Measurements from ENCODE around the gene DNM3.

The DNM3 gene

GRCh38 chr1:171800851-171801250 lies 40.4 kb upstream of the DNM3 start:
- H3K9me2 ChIP-seq (ENCODE audit: low read depth, low read length): no peaks in the 10 kb centered on the region
- no peak for TF ChIP-seq CTCF (IDR thresholded peaks at IDR 0.05; ENCODE audit: low read length)
- no peak for TF ChIP-seq EZH2 (IDR thresholded peaks at IDR 0.05; ENCODE audit: borderline replicate concordance, low read length)
- H3K9me3 ChIP-seq (ENCODE audit: low read length): no peaks in the 10 kb centered on the region
- H4K20me1 ChIP-seq (ENCODE audit: insufficient read depth, low read length): no peaks in the 10 kb centered on the region
- H2AFZ ChIP-seq (ENCODE audit: low read length): no peak overlapping the region
- no peaks in the 10 kb centered on the region for H3K79me2 ChIP-seq (ENCODE audit: insufficient read depth, low read length)
- peaks cover 23% of the 10 kb centered on the region for H3K36me3 ChIP-seq (ENCODE audit: insufficient read depth, low read length)
- H3K27me3 ChIP-seq (ENCODE audit: insufficient read depth, low read length): no peaks in the 10 kb centered on the region
- no peak overlapping the region for H3K27ac ChIP-seq (ENCODE audit: low read depth, low read length, poor library complexity, severe bottlenecking)
- H3F3A ChIP-seq (ENCODE audit: insufficient read depth, low read length): no peaks in the 10 kb centered on the region
- no peak overlapping the region for H3K4me2 ChIP-seq (ENCODE audit: low read length)
- no peak overlapping the region for H3K4me3 ChIP-seq (ENCODE audit: low read depth, low read length, poor library complexity, severe bottlenecking)
- no peak overlapping the region for H3K9ac ChIP-seq (ENCODE audit: low read length)
- peaks cover 5% of the 10 kb centered on the region for H3K4me1 ChIP-seq (ENCODE audit: insufficient read depth, low read length, severe bottlenecking)

- H3F3A ChIP-seq (ENCODE audit: insufficient read depth, low read length): no peaks in the 10 kb centered on the region
- H3K9me3 ChIP-seq (ENCODE audit: low read length): no peaks in the 10 kb centered on the region
- no peaks in the 10 kb centered on the region for H3K79me2 ChIP-seq (ENCODE audit: insufficient read depth, low read length)
- no peaks in the 10 kb centered on the region for H3K9me2 ChIP-seq (ENCODE audit: low read depth, low read length)
- peaks cover 9% of the 10 kb centered on the region for H3K4me1 ChIP-seq (ENCODE audit: insufficient read depth, low read length, severe bottlenecking)
- no peaks in the 10 kb centered on the region for H4K20me1 ChIP-seq (ENCODE audit: insufficient read depth, low read length)
- H3K27me3 ChIP-seq (ENCODE audit: insufficient read depth, low read length): no peaks in the 10 kb centered on the region
- H3K4me3 ChIP-seq (ENCODE audit: low read depth, low read length, poor library complexity, severe bottlenecking): no peak overlapping the region
- no peak overlapping the region for H2AFZ ChIP-seq (ENCODE audit: low read length)
- H3K36me3 ChIP-seq (ENCODE audit: insufficient read depth, low read length): peaks cover 17% of the 10 kb centered on the region; the same call in 1 of the 2 replicates
- peak; percentile 78 for TF ChIP-seq CTCF (IDR thresholded peaks at IDR 0.05; ENCODE audit: low read length)
- TF ChIP-seq EZH2 (IDR thresholded peaks at IDR 0.05; ENCODE audit: borderline replicate concordance, low read length): no peak
- no peak overlapping the region for H3K9ac ChIP-seq (ENCODE audit: low read length)
- H3K27ac ChIP-seq (ENCODE audit: low read depth, low read length, poor library complexity, severe bottlenecking): no peak overlapping the region
- H3K4me2 ChIP-seq (ENCODE audit: low read length): no peak overlapping the region
Measured at GRCh38 chr1:171801487-171801891, 39.8 kb upstream of the DNM3 start.

- Histone ChIP-seq H3K79me2 (ENCODE audit: insufficient read depth, low read length) (no peaks in the 10 kb centered on the region), H4K20me1 (ENCODE audit: insufficient read depth, low read length) (no peaks in the 10 kb centered on the region), H3K9me3 (ENCODE audit: low read length) (no peaks in the 10 kb centered on the region), H3K36me3 (ENCODE audit: insufficient read depth, low read length) (peaks cover 10% of the 10 kb centered on the region; the same call in 1 of the 2 replicates), H3K4me1 (ENCODE audit: insufficient read depth, low read length, severe bottlenecking) (peaks cover 15% of the 10 kb centered on the region), H3K9me2 (ENCODE audit: low read depth, low read length) (no peaks in the 10 kb centered on the region), H3F3A (ENCODE audit: insufficient read depth, low read length) (no peaks in the 10 kb centered on the region), H3K9ac (ENCODE audit: low read length) (no peak overlapping the region), H3K27me3 (ENCODE audit: insufficient read depth, low read length) (no peaks in the 10 kb centered on the region), H3K4me2 (ENCODE audit: low read length) (no peak overlapping the region), H3K4me3 (ENCODE audit: low read depth, low read length, poor library complexity, severe bottlenecking) (no peak overlapping the region), H2AFZ (ENCODE audit: low read length) (no peak overlapping the region), H3K27ac (ENCODE audit: low read depth, low read length, poor library complexity, severe bottlenecking) (no peak overlapping the region)
- TF ChIP-seq EZH2 (IDR thresholded peaks at IDR 0.05; ENCODE audit: borderline replicate concordance, low read length) (no peak), CTCF (IDR thresholded peaks at IDR 0.05; ENCODE audit: low read length) (no peak)
Measured at GRCh38 chr1:171802207-171802606, 39.1 kb upstream of the DNM3 start.

Data from OCI-LY1 (cell line).